COLO829 (cell line): Measurements from ENCODE around the gene AKR1C1.
"Not testable (repeated sequence)": the region's sequence is repeated elsewhere in the genome, so short reads cannot be mapped to it uniquely, and the experiment has no call there.

ENCODE experiments used
- DNase-seq: peaks from one replicate; pipeline ENCODE4 v3.0.0; 2012; ENCODE audit warnings: low spot score

Gene AKR1C1

DNA sequence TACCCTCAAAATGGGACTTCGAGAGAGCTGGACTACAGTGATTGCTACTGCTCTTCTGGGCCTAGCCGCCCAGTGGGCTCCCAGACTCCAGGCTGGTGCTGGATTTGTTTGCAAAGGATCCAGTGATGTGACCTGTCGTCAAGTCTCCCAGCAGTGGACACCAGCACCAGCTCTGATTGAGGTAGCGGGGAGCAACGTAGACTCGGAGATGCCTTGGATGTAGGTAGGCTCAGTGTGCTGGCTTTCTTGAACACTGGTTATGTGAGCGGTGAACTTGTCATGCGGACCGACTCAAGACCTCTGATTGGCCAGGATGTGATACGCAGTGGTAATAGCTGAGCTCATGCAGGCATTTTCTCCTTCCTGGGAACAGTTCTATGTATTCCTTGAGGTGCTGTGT lies 21.0 kb downstream of the AKR1C1 start:
- no peak for DNase-seq

DNA sequence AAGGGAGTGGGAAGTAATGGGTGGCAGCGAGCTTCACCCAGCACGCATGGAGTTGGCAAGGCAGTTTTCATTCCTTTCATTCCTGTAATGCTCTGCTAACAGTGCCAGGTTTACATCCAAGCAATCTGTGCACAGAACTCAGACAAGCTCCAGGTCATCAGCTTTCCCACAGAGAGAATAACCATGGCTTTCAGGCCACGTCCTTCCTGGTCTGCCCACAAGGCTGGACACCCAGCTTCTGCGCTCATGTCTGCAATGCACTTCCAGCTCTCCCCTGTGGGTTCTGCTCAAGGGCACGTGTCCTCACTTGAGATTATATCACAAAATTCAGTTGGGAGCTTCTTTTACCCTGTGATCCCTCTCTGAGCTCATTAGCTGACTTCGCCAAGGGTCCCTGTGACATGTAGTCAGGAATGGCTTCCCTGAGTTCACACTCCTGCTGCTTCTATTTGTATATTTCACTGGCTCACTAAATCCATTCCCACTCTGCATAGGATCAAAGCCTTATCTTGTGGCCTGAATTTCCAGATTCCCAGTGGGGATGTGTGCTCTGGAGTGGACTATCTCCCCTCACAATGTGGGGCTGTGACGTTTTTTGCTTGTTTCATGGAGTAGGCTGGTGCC lies 21.9 kb downstream of the AKR1C1 start:
- DNase-seq = no peak

DNA sequence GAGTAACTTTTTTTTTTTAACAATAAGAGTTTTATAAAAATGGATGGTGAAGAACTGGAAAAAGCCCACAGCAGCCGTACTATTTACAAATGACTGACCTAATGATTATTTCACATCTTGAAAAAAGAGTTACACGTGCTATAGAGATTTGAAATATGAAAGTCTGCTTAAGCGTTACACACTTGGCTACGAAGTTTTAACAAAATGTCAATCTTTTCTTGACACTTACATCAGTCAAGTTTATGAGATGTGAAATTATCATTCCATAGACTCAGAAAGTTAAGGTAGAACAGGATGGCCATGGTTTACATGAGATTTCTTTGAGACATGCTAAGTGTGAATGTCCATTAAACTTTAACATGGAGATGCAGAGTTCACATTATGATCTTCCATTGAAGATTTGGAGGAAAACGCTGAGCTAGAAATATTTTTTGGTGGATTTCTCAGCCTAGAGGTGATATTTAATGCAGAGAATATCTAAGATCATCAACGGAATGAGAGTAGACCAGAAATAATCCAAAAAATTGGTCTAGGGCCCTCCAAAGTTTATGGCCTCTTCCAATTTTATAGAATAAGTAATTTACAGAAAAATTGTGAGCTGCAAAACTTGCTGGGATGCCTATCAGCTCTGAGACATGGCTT lies 24.9 kb downstream of the AKR1C1 start:
- DNase-seq = not testable (repeated sequence)

DNA sequence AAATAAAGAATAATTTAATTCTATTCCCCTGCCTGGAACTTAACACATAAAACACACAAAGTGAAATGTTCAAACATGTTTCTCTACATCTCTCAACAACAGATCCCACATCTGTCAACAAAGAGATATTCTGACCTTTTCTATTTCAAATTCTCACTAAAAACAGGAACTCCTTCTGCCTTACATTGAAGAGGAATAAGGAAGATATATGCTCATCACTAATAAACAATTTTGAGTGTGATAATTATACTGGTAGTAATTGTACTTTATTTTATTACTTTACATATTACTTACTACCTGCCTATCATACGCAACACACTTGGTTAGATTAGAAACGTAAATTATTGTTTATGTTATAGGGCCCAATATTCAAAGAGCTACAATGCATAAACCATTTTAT lies 27.0 kb downstream of the AKR1C1 start:
- DNase-seq = no peak

DNA sequence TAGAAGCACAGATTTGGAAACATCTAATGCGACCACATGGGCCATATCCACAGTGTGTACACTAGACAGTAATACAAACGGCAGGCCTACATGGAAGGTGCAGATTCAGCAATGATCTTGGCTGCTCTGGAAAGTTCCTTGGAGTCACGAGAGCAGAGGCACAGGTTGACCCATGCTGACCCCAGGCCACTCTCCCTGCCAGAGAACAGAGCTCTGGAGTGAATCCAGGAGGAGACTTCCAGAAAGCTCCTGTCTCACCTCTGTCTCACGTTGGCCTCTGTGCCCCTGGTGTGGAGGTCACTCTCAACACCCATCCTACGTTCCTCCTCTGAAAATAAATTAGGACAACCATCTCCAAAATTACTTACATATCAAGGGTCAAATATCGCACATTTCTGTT lies 28.2 kb downstream of the AKR1C1 start:
- not testable (repeated sequence) for DNase-seq

DNA sequence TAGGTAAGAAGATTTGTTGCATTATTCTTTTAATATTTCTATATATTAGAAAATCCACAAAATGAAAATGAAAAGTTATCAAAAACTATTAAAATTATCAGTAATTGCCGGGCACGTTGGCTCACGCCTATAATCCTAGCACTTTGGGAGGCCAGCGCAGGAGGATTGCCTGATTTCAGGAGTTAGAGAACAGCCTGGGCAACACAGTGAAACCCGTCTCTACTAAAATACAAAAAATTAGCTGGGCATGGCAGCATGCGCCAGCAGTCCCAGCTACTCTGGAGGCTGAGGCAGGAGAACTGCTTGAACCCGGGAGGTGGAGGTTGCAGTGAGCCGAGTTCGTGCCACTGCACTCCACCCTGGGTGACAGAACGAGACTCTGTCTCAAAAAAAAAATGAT lies 29.3 kb downstream of the AKR1C1 start:
- not testable (repeated sequence) for DNase-seq

DNA sequence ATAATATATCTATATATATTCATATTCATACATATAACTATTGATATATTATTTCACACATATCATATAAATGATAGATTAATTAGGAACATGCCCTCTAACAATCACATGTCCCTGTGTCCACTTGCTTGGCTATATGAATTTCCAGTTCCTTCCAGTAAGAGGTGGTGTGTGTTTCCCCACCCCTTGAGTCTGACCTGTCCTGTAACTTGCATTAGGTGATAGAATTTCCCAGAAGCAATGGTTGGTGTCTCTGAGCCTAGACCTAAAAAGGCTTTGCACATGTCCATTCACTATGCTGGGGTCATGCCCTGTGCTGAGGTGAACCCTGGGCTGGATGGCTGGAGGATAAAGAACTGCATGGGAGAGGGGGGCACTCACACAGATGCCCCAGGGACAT lies 31.0 kb downstream of the AKR1C1 start:
- not testable (repeated sequence) for DNase-seq

DNA sequence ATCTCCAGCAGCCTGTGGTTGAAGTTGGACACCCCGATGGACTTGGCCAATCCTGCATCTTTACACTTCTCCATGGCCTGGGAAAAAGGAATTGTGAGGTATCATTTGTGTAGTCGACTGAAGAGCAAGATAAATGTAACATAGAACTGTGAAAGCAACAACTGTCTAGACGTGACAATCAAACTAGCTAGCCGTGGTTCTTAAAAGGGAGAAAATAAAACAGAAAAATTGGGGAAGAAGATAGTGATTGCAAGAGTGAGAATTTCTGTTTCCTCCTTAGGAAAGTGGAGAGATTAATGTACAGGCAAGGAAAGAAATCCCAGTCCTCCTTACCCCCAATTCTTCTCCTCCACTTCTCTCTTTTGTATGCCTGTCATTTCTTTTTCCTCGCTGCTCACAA lies 35.5 kb downstream of the AKR1C1 start:
- no peak for DNase-seq

DNA sequence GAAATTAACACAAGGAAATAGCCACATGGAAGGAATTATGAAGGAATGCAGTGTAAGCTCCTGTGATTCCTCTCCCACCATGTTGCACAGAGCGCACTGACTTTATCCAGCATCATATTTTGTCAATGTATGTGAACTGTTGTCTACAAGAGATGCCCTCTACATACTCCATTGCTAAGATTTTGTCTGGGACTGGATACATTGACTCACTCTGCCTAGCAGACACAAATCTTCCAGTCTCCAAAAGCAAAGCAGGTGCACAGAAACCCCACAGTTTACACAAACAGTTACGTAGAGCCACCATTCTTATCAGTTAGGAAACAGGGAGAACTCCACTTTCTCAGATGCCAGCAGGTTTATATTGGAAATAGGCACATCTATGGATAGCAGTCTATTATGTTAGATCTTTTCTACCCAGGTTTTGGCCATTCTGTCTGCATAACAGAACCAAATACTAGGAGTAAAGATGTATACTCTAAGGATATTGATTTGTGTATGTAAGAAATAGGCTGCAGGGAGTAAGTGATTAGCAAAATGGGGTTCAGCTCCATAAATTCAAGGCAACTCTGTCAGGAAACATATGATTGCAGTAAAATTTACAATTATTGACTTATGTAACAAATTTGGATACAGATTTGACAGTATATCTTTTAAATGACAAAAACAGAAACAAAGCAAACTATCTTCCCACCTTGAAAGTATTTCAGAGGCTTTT lies 39.0 kb downstream of the AKR1C1 start:
- DNase-seq = no peak

DNA sequence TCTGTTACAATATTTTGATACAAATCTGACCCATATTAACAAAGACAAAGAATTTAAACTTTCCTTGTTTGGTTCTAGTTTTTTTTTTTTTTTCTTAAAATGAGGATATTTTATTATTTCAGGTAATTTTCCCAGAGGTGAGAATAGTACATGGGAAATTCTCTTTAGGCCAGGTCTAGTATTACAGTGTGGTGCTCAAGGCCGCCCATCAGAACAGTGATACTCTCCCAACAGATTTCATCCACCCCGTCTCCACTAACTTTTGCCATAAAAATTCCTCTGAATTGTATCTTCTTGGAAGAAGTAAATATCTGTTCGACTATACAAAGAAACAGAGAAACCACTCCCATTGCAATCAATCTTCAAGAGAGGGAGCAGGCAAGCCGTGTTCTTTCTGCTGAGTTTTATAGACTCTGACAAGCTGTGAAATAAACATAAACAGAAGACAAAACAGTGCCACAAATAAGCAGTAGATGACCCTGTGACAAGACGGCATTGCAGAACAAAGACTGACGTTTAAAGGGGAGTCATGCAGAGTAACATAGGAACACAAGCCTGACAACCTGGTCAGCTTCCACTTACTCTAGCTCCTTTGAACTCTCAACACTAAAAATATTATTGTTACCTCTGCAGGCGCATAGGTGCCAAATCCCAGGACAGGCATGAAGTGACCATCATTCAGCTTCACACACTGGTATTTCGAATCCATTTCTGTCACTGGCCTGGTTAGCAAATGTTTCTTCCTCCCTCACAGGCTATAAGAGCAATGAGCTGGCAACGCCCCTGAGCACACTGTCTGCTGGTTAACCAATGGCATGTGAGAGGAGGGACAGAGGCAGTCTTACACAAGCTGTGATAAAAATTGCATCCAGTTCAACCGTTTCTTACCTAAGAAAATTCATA lies 40.2 kb downstream of the AKR1C1 start, which contains the start of gene AKR1C2:
Gene AKR1C2 (minus strand): TSS at position 731 of the 903 bp plus-strand sequence. CDS start 22 bp downstream, at position 709.
- not testable (repeated sequence) for DNase-seq

DNA sequence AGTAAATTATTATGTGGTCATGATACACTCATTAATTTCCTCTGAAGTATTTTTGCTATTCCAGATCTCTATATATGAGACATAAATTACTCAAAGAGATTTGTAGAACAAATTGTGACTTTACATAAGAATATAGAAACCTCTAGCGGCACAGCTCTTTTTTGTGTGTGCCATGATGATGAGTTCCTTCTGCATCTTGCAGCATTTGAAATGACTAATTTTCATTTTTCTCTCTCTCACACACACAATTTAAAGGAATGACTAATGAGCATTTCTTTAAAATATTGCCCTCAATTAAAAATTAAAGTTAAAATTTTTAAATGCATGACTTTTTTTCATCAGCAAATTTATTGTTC lies 40.8 kb downstream of the AKR1C1 start:
- DNase-seq = not testable (repeated sequence)

DNA sequence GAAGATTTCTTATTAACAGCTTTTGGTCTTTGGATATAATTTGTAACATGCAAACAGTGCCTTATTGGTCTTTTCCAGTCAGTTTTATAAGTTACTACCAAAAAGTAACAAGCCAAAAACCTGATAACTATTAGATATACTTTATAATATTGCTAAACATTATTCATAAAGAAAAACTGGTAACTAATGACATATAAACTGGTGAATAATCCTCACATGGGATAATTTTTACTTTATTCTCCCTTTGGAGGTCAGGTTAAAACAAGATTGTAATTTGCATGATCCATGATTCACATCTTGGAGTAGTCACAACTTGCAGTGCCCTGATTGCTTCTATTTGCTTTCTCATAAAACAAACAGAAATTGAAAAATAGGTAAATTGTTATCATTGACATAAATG lies 41.3 kb downstream of the AKR1C1 start:
- not testable (repeated sequence) for DNase-seq

DNA sequence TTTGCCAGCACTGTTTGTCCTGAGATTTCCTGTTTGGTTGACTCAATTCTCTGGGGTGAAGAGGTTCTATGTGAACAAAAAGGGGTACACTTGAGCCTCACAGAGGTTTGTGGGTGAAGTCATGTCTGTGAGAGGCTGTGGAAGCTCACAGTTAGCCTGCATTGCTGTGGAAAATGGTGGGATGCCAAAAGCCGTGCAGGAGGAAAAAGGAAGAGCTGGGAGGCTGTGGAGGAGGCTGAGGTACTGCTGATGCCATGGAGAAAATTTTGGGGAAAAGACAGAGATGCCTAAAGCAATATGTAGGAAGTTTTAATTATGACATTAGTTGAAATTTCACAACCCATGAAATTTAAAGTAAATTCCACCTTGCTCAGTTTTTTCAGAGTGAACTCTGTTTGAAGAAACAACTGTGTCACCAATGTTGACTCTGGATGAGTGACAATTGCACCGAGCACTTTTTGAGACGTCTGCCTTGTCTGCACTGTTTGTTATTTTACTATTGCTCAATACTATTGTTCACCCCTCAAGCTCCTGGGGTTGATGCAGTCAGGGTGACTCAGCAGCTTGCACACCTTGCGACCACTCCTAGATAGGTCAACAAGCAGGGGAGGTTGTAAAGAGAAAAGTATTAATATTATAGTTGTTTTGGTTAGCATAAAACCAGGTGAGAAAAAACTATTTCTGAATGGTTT lies 45.8 kb downstream of the AKR1C1 start:
- DNase-seq = not testable (repeated sequence)

DNA sequence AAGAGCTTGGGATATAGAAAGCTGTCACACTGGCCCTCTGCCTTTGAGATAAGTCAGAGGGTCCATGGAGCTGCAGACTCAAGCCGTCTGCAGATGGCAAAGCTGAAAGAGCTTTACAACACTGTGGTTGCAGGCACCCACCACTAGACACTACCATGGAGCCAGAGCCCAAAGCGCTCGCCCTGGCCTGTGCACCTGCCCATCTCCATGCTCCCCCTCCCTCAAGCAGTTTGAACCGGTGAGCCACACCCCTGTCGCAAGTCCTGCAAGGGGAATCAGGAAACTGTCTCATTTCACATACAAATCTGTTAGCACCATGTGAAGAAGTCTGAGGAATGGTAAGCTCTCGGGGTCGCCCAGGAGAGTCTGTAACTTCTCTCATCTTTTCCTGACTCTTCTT lies 46.8 kb downstream of the AKR1C1 start:
- DNase-seq = not testable (repeated sequence)

DNA sequence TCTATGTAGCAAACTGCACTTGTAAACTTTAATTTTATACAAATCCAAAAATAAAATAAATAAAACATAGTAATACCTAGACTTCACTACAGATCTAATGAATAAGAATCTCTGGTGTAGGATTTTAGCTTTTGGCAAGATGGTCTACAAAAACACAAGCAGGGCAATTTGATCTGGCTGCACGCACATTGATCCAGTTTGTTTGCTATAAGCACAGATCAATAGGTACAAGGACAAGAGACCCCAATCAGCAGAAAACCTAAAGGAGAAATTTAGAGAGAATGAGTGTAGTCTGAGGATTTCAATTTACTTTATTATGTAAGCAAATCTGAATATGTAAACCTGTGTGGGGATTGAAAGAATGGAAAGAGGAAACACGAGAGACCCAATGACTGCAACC lies 48.2 kb downstream of the AKR1C1 start:
- DNase-seq = not testable (repeated sequence)

DNA sequence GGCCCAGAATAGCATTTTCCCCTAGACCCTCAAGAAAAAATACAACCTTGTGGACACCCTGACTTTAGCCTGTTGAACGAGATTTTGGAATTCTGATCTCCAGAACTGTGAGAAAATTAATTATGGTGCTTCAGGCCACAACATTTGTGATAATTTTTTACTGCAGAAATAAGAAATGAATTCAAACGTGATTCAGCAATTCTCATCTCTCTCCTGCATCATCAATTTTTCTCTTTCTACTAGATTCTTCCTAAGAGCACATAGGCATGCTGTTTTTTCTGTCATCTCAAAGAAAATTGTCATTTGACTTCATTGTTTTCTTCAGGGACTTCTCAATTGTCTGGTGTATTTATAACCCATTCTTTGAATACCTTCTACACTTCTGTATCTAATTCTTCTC lies 49.4 kb downstream of the AKR1C1 start:
- no peak for DNase-seq

DNA sequence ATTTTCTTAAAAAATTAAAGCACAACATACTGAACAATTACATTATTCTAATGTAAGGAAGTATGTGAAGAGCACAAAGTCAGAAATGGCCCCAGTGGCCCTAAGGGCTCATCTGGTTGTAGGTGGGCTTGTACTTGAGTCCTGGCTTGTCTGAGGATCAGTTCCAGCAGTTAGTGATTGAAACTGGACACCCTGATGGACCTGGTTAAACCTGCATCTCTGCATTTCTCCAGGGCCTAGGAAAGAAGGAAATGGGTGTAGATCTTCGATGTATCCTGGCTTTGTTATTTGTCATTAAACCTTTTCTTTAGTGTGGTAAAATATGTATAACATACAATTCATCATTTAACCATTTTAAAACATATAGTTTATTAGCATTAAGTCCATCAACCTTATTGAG lies 50.2 kb downstream of the AKR1C1 start:
- no peak for DNase-seq

DNA sequence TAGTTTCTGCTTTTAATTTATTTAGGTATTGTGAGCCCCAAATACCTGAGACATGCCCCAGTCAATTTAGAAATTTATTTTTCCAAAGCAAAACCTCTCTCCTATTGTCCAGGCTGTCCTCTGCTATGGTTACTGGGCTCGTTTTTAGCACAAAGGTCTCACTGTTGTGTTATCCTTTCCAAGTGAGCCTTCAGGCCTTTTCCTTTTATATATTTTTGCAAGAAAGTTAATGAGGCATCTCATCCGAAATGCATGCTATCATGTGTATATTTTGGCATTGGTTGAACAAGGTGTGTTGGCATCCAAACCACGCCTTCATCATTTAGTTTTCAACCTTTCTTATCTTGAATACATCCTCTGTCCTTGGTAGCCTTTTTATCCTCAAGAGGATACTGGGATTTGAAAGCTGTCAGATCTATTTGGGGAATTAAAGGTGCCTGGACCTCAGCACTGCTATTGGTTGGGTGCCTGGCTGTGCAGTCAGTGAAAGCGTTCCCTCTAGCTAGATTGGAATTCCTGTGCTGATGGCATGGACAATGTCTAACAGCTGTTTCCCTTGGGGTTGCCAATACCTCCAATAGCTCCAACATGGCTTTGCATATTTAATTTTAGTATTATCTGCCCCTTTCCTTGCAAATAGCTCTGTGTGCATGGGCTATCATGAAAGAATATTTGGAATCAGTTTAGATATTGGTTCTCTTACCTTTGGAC lies 51.1 kb downstream of the AKR1C1 start:
- DNase-seq = not testable (repeated sequence)

DNA sequence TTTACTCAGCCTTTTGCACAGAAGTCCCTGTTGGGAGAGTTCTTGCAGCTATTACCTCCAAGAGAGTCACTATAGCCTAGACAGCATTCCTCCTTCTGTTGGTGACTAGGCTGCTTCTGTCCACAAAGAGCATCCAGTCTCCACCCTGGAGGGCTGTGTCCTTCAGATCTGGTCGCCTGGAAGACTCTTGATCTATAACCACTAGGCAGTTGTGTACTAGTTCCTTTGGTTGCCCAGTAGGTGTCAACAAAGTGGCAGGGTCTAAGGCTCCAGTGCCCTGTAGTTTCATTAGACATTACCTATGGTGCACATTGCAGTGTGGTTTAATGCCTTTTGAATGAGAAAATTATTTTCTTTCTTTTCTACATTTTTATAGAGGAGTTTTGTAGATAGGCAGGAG lies 51.7 kb downstream of the AKR1C1 start:
- no peak for DNase-seq

DNA sequence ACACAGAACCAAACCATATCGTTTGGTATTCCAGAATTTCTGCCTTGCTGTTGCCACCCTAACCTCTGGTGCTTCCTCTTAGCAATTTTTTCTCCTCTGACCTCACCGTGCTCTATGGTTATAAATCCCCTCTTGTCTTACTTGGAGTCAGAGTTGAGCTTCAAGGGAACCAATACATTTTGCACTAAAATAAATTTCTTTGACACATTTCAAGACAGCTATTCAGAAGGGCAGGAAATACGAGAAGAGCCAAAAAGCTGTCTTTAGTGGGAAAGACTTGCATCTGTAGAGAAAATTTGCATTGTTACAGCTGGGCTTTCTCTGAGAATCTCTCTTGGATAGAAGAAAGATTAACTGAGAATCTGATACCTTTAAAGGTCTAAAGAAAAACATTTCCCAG lies 54.9 kb downstream of the AKR1C1 start:
- DNase-seq = no peak

DNA sequence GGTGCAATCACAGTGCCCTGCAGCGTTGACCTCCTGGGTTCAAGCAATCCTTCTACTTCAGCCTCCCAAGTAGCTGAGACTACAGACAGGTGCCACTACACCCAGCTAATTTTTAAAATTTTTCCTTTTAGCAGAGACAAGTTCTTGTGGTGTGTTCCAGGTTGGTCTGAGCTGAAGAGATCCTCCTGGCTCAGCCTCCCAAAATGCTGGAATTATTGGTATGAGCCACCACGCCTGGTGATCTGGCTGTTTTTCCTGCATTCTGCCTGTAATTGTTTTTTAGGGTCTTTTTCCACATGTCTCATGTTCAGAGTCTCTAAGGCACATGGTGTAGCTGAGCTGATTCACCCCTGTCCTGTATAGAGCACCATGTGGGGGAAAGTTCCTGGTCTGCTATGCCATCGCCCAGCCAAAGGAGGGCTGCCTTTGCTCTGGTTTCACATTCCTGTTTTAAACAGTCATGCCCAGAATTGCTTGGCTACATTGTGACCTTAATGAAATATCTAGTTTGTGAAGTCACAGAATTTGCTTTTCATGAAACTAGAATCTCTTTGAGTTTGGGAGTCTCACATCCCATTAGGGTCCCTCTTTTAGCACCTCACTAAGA lies 55.6 kb downstream of the AKR1C1 start:
- not testable (repeated sequence) for DNase-seq
